GM23338 (cell line): Measurements from ENCODE around the gene MEGF8. TPM values are rescaled to one million over a fixed set of nuclear protein-coding genes. Genes with fewer than 3 reads are reported as not detected.

Experiments
- ATAC-seq: fragments of 200-7000 bp; cut with Tn5 transposase; 3 replicates; pipeline ENCODE4 v1.9.1; 2020
- DNase-seq: peaks from one replicate; pipeline ENCODE4 v3.0.0-alpha.2; 2015; ENCODE audit warnings: low spot score
- H2AFZ ChIP-seq: fragments of 200-600 bp; sonication (generic); 2 replicates; pipeline ENCODE4 v1.8.0; 2016; ENCODE audit warnings: antibody characterized with exemption, mild to moderate bottlenecking, moderate library complexity
- H3F3A ChIP-seq: fragments of 200-600 bp; sonication (generic); replicated peaks from 2 replicates; pipeline ENCODE4 v1.8.0; 2017; ENCODE audit warnings: antibody characterized with exemption, mixed run types, low read depth
- H3K27ac ChIP-seq: fragments of 200-600 bp; sonication (generic); 2 replicates; pipeline ENCODE4 v1.6.1; 2016; ENCODE audit warnings: low read depth
- H3K27me3 ChIP-seq: fragments of 200-600 bp; sonication (generic); 2 replicates; pipeline ENCODE4 v1.8.0; 2016; ENCODE audit warnings: mild to moderate bottlenecking, mixed run types, moderate library complexity; ENCODE audit not compliant: insufficient read depth
- H3K36me3 ChIP-seq: fragments of 200-600 bp; sonication (generic); 2 replicates; pipeline ENCODE4 v1.8.0; 2016; ENCODE audit warnings: mild to moderate bottlenecking; ENCODE audit not compliant: insufficient read depth
- H3K4me1 ChIP-seq: fragments of 200-600 bp; sonication (generic); 2 replicates; pipeline ENCODE4 v1.8.0; 2016; ENCODE audit warnings: mild to moderate bottlenecking, moderate library complexity; ENCODE audit not compliant: insufficient read depth
- H3K4me2 ChIP-seq: fragments of 200-600 bp; sonication (generic); 2 replicates; pipeline ENCODE4 v1.7.1; 2017; ENCODE audit warnings: mixed run types
- H3K4me3 ChIP-seq: fragments of 200-600 bp; sonication (generic); 2 replicates; pipeline ENCODE4 v1.6.1; 2016; ENCODE audit warnings: mixed run types
- H3K79me2 ChIP-seq: fragments of 200-600 bp; sonication (generic); replicated peaks from 2 replicates; pipeline ENCODE4 v1.8.0; 2017; ENCODE audit warnings: mild to moderate bottlenecking; ENCODE audit not compliant: insufficient read depth
- H3K9me2 ChIP-seq: fragments of 200-600 bp; sonication (generic); 2 replicates; pipeline ENCODE4 v1.8.0; 2017; ENCODE audit not compliant: insufficient read depth
- H4K20me1 ChIP-seq: fragments of 200-600 bp; sonication (generic); replicated peaks from 2 replicates; pipeline ENCODE4 v1.8.0; 2017; ENCODE audit warnings: mild to moderate bottlenecking; ENCODE audit not compliant: insufficient read depth
- H3K27ac Mint-ChIP-seq: 2 replicates; pipeline ENCODE4 v1.8.0; 2020; ENCODE audit warnings: inconsistent platforms, mild to moderate bottlenecking, moderate library complexity, mixed read lengths
- H3K27me3 Mint-ChIP-seq: 3 replicates; pipeline ENCODE4 v1.8.0; 2022; ENCODE audit warnings: low read depth, mild to moderate bottlenecking, moderate library complexity, mixed read lengths, inconsistent platforms; ENCODE audit not compliant: insufficient read depth, poor library complexity
- H3K36me3 Mint-ChIP-seq: 3 replicates; pipeline ENCODE4 v1.8.0; 2021; ENCODE audit warnings: low read depth, mild to moderate bottlenecking, inconsistent platforms, moderate library complexity, mixed read lengths
- H3K4me1 Mint-ChIP-seq: 3 replicates; pipeline ENCODE4 v1.8.0; 2020; ENCODE audit warnings: mild to moderate bottlenecking, inconsistent platforms, mixed read lengths
- H3K4me3 Mint-ChIP-seq: 3 replicates; pipeline ENCODE4 v1.8.0; 2021; ENCODE audit warnings: moderate library complexity, mild to moderate bottlenecking, inconsistent platforms, mixed read lengths
- H3K9me3 Mint-ChIP-seq: 3 replicates; pipeline ENCODE4 v1.8.0; 2020; ENCODE audit warnings: moderate library complexity, mild to moderate bottlenecking, inconsistent platforms, mixed read lengths
- CREB1 ChIP-seq: fragments of 250-450 bp; sonication (Bioruptor Pico); IDR thresholded peaks from 2 replicates; pipeline ENCODE4 v1.5.0; 2020; ENCODE audit warnings: low read depth, mild to moderate bottlenecking, moderate library complexity
- EZH2 ChIP-seq: fragments of 200-600 bp; sonication (generic); IDR thresholded peaks from one replicate; pipeline ENCODE4 v1.8.0; 2017; ENCODE audit warnings: antibody characterized with exemption, mild to moderate bottlenecking, low read depth; ENCODE audit not compliant: unreplicated experiment
- EZH2phosphoT487 ChIP-seq: fragments of 200-600 bp; sonication (generic); IDR thresholded peaks from one replicate; pipeline ENCODE4 v1.8.1; 2018; ENCODE audit warnings: antibody characterized with exemption; ENCODE audit not compliant: unreplicated experiment
- NANOG ChIP-seq: IDR thresholded peaks from 2 replicates; pipeline ENCODE4 v1.6.1; 2016; ENCODE audit warnings: antibody characterized with exemption, borderline replicate concordance
- POLR2AphosphoS5 ChIP-seq: IDR thresholded peaks from 2 replicates; pipeline ENCODE4 v1.6.1; 2016; ENCODE audit warnings: antibody characterized with exemption, low read depth
- STAT1 ChIP-seq: IDR thresholded peaks from one replicate; pipeline ENCODE4 v1.6.1; 2016; ENCODE audit warnings: antibody characterized with exemption; ENCODE audit not compliant: unreplicated experiment
- ZNF331 ChIP-seq: fragments of 250-450 bp; sonication (Bioruptor Pico); IDR thresholded peaks from 2 replicates; pipeline ENCODE4 v1.5.0; 2020; ENCODE audit warnings: low read depth, mild to moderate bottlenecking, moderate library complexity
- polyA plus RNA-seq: library from polyadenylated mRNA; unstranded; fragments of >200 nt; fragmentation: Nextera tagmentation; extraction: Ambion mirVana; gene quantifications from 2 replicates; pipeline ENCODE4 v1.2.1, GENCODE V29; 2016
- total RNA-seq: library from RNA; depleted of rRNA; stranded (reverse); fragments of >200 nt; shearing (Covaris generic); gene quantifications from 2 replicates; pipeline ENCODE4 v1.2.3, GENCODE V29; 2014
- TF ChIP-seq, protein P1 (sequence below): IDR thresholded peaks from one replicate; pipeline ENCODE4 v1.6.1; 2018; ENCODE audit warnings: antibody characterized with exemption; ENCODE audit not compliant: unreplicated experiment
- TF ChIP-seq, protein P2 (sequence below): IDR thresholded peaks from 2 replicates; pipeline ENCODE4 v1.6.1; 2016; ENCODE audit warnings: antibody characterized with exemption
- TF ChIP-seq, protein P3 (sequence below): fragments of 250-450 bp; sonication (Bioruptor Pico); IDR thresholded peaks from 2 replicates; pipeline ENCODE4 v1.5.0; 2020; ENCODE audit warnings: mild to moderate bottlenecking, moderate library complexity

MEGF8 gene
- total and polyA plus RNA-seq, 2 experiments from 2014 or later = 6.2 to 40.5 TPM

DNA sequence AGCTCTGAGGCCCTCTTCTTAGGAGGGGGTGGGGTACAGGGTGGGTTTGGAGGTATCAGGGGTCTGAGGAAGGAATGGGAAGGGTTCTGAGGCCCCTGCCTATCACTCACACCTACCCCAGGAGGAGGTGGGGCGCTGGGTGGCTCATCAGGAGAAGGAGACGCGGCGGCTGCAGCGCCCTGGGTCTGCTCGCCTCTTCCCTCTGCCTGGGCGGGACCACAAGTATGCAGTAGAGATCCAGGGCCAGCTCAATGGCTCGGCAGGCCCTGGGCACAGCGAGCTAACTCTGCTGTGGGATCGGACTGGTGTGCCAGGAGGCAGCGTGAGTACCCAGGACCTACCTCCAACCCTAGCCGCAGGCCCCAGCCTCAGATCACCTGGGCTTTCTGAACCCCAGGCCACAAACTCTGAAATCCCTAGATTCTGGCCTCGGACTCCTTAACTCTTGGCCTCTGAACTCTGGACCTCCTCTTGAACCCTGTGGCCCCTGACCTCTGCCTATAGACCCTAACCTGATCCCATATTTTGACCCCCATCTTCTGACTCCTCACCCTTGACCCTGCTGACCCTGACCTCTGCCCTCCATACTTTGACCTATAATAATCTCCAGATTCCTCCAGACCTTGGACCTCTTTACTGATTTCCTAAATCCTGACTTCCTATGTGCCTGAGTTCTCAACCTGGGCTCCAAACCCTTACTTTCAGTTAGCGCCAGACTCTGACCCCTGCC is 24.1 kb downstream of the MEGF8 start (continued):
- TF ChIP-seq, protein P1, sequence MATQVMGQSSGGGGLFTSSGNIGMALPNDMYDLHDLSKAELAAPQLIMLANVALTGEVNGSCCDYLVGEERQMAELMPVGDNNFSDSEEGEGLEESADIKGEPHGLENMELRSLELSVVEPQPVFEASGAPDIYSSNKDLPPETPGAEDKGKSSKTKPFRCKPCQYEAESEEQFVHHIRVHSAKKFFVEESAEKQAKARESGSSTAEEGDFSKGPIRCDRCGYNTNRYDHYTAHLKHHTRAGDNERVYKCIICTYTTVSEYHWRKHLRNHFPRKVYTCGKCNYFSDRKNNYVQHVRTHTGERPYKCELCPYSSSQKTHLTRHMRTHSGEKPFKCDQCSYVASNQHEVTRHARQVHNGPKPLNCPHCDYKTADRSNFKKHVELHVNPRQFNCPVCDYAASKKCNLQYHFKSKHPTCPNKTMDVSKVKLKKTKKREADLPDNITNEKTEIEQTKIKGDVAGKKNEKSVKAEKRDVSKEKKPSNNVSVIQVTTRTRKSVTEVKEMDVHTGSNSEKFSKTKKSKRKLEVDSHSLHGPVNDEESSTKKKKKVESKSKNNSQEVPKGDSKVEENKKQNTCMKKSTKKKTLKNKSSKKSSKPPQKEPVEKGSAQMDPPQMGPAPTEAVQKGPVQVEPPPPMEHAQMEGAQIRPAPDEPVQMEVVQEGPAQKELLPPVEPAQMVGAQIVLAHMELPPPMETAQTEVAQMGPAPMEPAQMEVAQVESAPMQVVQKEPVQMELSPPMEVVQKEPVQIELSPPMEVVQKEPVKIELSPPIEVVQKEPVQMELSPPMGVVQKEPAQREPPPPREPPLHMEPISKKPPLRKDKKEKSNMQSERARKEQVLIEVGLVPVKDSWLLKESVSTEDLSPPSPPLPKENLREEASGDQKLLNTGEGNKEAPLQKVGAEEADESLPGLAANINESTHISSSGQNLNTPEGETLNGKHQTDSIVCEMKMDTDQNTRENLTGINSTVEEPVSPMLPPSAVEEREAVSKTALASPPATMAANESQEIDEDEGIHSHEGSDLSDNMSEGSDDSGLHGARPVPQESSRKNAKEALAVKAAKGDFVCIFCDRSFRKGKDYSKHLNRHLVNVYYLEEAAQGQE = no peak

DNA sequence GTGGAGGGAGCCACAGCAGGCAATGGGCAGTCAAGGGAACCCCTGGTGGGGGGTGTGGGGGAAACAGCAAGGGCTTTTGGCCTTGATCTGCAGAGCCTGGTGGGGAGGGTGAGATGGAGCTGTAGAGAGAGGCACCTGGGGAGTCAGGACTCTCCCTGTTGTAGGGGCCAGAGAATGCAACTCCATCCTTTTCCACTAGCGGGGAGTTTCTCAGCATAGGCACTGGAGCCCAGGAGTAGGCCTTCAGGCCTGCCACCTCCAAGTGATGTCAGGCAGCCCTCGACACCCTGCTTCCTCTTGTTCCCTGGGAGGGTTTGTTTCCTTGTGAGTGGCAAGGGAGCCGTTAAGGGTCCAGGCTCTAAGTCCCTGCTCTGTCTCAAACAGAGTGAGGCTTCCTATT is 25.0 kb downstream of the MEGF8 start:
- Histone ChIP-seq H3K4me3 (no peak overlapping the region), H3K4me2 (no peak overlapping the region), H3K27me3 (no peaks in the 10 kb centered on the region), H3K4me1 (no peaks in the 10 kb centered on the region), H4K20me1 (no peaks in the 10 kb centered on the region), H3K36me3 (no peaks in the 10 kb centered on the region; the same call in 1 of the 2 replicates), H3K79me2 (no peaks in the 10 kb centered on the region), H3K27ac (no peak overlapping the region), H3K9me2 (no peaks in the 10 kb centered on the region), H2AFZ (no peak overlapping the region), H3F3A (no peaks in the 10 kb centered on the region)
- no peak for DNase-seq
- ATAC-seq = no peak
- peaks cover 3% of the 10 kb centered on the region; the same call in 1 of the 3 replicates for H3K9me3 Mint-ChIP-seq
- H3K4me3 Mint-ChIP-seq = no peak overlapping the region
- no peak overlapping the region for H3K27ac Mint-ChIP-seq
- peaks cover 16% of the 10 kb centered on the region; the same call in 2 of the 3 replicates for H3K36me3 Mint-ChIP-seq
- peaks cover 2% of the 10 kb centered on the region for H3K27me3 Mint-ChIP-seq
- peaks cover 3% of the 10 kb centered on the region; the same call in 1 of the 3 replicates for H3K4me1 Mint-ChIP-seq
- TF ChIP-seq STAT1 (no peak), EZH2 (no peak), NANOG (no peak), EZH2phosphoT487 (no peak), CREB1 (no peak), POLR2AphosphoS5 (no peak), ZNF331 (no peak)
- TF ChIP-seq, protein P1 = no peak
- TF ChIP-seq, protein P2, sequence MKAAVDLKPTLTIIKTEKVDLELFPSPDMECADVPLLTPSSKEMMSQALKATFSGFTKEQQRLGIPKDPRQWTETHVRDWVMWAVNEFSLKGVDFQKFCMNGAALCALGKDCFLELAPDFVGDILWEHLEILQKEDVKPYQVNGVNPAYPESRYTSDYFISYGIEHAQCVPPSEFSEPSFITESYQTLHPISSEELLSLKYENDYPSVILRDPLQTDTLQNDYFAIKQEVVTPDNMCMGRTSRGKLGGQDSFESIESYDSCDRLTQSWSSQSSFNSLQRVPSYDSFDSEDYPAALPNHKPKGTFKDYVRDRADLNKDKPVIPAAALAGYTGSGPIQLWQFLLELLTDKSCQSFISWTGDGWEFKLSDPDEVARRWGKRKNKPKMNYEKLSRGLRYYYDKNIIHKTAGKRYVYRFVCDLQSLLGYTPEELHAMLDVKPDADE = no peak
- TF ChIP-seq, protein P3, sequence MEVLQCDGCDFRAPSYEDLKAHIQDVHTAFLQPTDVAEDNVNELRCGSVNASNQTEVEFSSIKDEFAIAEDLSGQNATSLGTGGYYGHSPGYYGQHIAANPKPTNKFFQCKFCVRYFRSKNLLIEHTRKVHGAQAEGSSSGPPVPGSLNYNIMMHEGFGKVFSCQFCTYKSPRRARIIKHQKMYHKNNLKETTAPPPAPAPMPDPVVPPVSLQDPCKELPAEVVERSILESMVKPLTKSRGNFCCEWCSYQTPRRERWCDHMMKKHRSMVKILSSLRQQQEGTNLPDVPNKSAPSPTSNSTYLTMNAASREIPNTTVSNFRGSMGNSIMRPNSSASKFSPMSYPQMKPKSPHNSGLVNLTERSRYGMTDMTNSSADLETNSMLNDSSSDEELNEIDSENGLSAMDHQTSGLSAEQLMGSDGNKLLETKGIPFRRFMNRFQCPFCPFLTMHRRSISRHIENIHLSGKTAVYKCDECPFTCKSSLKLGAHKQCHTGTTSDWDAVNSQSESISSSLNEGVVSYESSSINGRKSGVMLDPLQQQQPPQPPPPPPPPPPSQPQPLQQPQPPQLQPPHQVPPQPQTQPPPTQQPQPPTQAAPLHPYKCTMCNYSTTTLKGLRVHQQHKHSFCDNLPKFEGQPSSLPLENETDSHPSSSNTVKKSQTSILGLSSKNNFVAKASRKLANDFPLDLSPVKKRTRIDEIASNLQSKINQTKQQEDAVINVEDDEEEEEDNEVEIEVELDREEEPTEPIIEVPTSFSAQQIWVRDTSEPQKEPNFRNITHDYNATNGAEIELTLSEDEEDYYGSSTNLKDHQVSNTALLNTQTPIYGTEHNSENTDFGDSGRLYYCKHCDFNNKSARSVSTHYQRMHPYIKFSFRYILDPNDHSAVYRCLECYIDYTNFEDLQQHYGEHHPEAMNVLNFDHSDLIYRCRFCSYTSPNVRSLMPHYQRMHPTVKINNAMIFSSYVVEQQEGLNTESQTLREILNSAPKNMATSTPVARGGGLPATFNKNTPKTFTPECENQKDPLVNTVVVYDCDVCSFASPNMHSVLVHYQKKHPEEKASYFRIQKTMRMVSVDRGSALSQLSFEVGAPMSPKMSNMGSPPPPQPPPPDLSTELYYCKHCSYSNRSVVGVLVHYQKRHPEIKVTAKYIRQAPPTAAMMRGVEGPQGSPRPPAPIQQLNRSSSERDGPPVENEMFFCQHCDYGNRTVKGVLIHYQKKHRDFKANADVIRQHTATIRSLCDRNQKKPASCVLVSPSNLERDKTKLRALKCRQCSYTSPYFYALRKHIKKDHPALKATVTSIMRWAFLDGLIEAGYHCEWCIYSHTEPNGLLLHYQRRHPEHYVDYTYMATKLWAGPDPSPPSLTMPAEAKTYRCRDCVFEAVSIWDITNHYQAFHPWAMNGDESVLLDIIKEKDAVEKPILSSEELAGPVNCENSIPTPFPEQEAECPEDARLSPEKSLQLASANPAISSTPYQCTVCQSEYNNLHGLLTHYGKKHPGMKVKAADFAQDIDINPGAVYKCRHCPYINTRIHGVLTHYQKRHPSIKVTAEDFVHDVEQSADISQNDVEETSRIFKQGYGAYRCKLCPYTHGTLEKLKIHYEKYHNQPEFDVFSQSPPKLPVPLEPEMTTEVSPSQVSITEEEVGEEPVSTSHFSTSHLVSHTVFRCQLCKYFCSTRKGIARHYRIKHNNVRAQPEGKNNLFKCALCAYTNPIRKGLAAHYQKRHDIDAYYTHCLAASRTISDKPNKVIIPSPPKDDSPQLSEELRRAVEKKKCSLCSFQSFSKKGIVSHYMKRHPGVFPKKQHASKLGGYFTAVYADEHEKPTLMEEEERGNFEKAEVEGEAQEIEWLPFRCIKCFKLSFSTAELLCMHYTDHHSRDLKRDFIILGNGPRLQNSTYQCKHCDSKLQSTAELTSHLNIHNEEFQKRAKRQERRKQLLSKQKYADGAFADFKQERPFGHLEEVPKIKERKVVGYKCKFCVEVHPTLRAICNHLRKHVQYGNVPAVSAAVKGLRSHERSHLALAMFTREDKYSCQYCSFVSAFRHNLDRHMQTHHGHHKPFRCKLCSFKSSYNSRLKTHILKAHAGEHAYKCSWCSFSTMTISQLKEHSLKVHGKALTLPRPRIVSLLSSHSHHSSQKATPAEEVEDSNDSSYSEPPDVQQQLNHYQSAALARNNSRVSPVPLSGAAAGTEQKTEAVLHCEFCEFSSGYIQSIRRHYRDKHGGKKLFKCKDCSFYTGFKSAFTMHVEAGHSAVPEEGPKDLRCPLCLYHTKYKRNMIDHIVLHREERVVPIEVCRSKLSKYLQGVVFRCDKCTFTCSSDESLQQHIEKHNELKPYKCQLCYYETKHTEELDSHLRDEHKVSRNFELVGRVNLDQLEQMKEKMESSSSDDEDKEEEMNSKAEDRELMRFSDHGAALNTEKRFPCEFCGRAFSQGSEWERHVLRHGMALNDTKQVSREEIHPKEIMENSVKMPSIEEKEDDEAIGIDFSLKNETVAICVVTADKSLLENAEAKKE (CRISPR knock-in tag) = no peak
